ENCODE data around the gene CMPK1. TPM values are rescaled to one million over a fixed set of nuclear protein-coding genes. Genes with fewer than 3 reads are reported as not detected.
"Not testable (repeated sequence)": the region's sequence is repeated elsewhere in the genome, so short reads cannot be mapped to it uniquely, and the experiment has no call there.

The CMPK1 gene
- total RNA-seq, 1 experiment from 2014 or later = 77.4 TPM

- CTCF ChIA-PET = no interaction called here
- Histone ChIP-seq H3K4me1 (no peaks in the 10 kb centered on the region; the same call in 1 of the 2 replicates), H3K36me3 (ENCODE audit: control insufficient read depth, insufficient read depth, low read length) (no peaks in the 10 kb centered on the region), H3K27me3 (replicated peaks; ENCODE audit: control insufficient read depth, insufficient read depth, low read length) (no peaks in the 10 kb centered on the region), H3K4me3 (ENCODE audit: low read depth, low read length) (no peak overlapping the region), H3K9me3 (no peaks in the 10 kb centered on the region)
- Mint-ChIP-seq H3K4me3 (ENCODE audit: unreplicated experiment) (no peak overlapping the region), H3K4me1 (ENCODE audit: low read depth, unreplicated experiment) (peaks cover 7% of the 10 kb centered on the region), H3K36me3 (ENCODE audit: insufficient read depth, unreplicated experiment) (peaks cover 15% of the 10 kb centered on the region), H3K27me3 (ENCODE audit: insufficient read depth, unreplicated experiment) (no peaks in the 10 kb centered on the region), H3K9me3 (ENCODE audit: unreplicated experiment) (no peaks in the 10 kb centered on the region), H3K27ac (ENCODE audit: unreplicated experiment) (no peak overlapping the region)
- no peak for DNase-seq
- no peak for TF ChIP-seq CTCF (IDR thresholded peaks at IDR 0.05; ENCODE audit: insufficient read depth in 1 of 2, low read depth in 1 of 2, low read length in 1 of 2, severe bottlenecking in 1 of 2, unreplicated experiment in 1 of 2)
- intact Hi-C loops (cut with micrococcal nuclease; ENCODE audit: unreplicated experiment) = no loop called here
- BruUV-seq (replicated peaks) = no TSS peak
- POLR2A ChIA-PET = no interaction called here
These were observed 6.6 kb downstream of the CMPK1 start for GRCh38 chr1:47340227-47340626.

GRCh38 chr1:47346979-47347378 is 13.4 kb downstream of the CMPK1 start:
- intact Hi-C loops (cut with micrococcal nuclease; ENCODE audit: unreplicated experiment); H3K36me3 ChIP-seq (ENCODE audit: control insufficient read depth, insufficient read depth, low read length); DNase-seq; H3K27me3 ChIP-seq (replicated peaks; ENCODE audit: control insufficient read depth, insufficient read depth, low read length); H3K4me1 ChIP-seq; POLR2A ChIA-PET; H3K27me3 Mint-ChIP-seq (ENCODE audit: insufficient read depth, unreplicated experiment); BruUV-seq (replicated peaks); H3K4me1 Mint-ChIP-seq (ENCODE audit: low read depth, unreplicated experiment); H3K4me3 Mint-ChIP-seq (ENCODE audit: unreplicated experiment); H3K9me3 Mint-ChIP-seq (ENCODE audit: unreplicated experiment); H3K9me3 ChIP-seq; H3K4me3 ChIP-seq (ENCODE audit: low read depth, low read length); H3K27ac Mint-ChIP-seq (ENCODE audit: unreplicated experiment): not testable (repeated sequence)
- H3K36me3 Mint-ChIP-seq (ENCODE audit: insufficient read depth, unreplicated experiment) = peaks cover 37% of the 10 kb centered on the region
- CTCF ChIA-PET = interaction anchor here (1.0 kb wide), 1 partner anchor 13 kb away, joined by 3 read pairs; the partner anchor contains the start of gene CMPK1

GRCh38 chr1:47347735-47348134 is 14.1 kb downstream of the CMPK1 start:
- peaks cover 7% of the 10 kb centered on the region for H3K4me1 Mint-ChIP-seq (ENCODE audit: low read depth, unreplicated experiment)
- BruUV-seq (replicated peaks) = no TSS peak
- H3K4me3 Mint-ChIP-seq (ENCODE audit: unreplicated experiment) = no peak overlapping the region
- Histone ChIP-seq H3K4me3 (ENCODE audit: low read depth, low read length) (no peak overlapping the region), H3K9me3 (no peaks in the 10 kb centered on the region), H3K4me1 (no peaks in the 10 kb centered on the region), H3K36me3 (ENCODE audit: control insufficient read depth, insufficient read depth, low read length) (no peaks in the 10 kb centered on the region), H3K27me3 (replicated peaks; ENCODE audit: control insufficient read depth, insufficient read depth, low read length) (no peaks in the 10 kb centered on the region)
- CTCF ChIA-PET = interaction anchor here (1.0 kb wide), 1 partner anchor 14 kb away, joined by 3 read pairs; the partner anchor contains the start of gene CMPK1
- intact Hi-C loops (cut with micrococcal nuclease; ENCODE audit: unreplicated experiment) = no loop called here
- no peak for DNase-seq
- no peaks in the 10 kb centered on the region for H3K9me3 Mint-ChIP-seq (ENCODE audit: unreplicated experiment)
- peaks cover 37% of the 10 kb centered on the region for H3K36me3 Mint-ChIP-seq (ENCODE audit: insufficient read depth, unreplicated experiment)
- H3K27me3 Mint-ChIP-seq (ENCODE audit: insufficient read depth, unreplicated experiment) = no peaks in the 10 kb centered on the region
- no peak overlapping the region for H3K27ac Mint-ChIP-seq (ENCODE audit: unreplicated experiment)
- no peak for TF ChIP-seq CTCF (IDR thresholded peaks at IDR 0.05; ENCODE audit: insufficient read depth in 1 of 2, low read depth in 1 of 2, low read length in 1 of 2, severe bottlenecking in 1 of 2, unreplicated experiment in 1 of 2)
- POLR2A ChIA-PET = no interaction called here

GRCh38 chr1:47348246-47348645 is 14.7 kb downstream of the CMPK1 start:
- H3K4me1 ChIP-seq = no peaks in the 10 kb centered on the region
- Mint-ChIP-seq H3K27me3 (ENCODE audit: insufficient read depth, unreplicated experiment) (no peaks in the 10 kb centered on the region), H3K36me3 (ENCODE audit: insufficient read depth, unreplicated experiment) (peaks cover 36% of the 10 kb centered on the region), H3K27ac (ENCODE audit: unreplicated experiment) (no peak overlapping the region), H3K4me3 (ENCODE audit: unreplicated experiment) (no peak overlapping the region), H3K4me1 (ENCODE audit: low read depth, unreplicated experiment) (peaks cover 7% of the 10 kb centered on the region), H3K9me3 (ENCODE audit: unreplicated experiment) (no peaks in the 10 kb centered on the region)
- intact Hi-C loops (cut with micrococcal nuclease; ENCODE audit: unreplicated experiment) = no loop called here
- H3K4me3 ChIP-seq (ENCODE audit: low read depth, low read length) = no peak overlapping the region
- BruUV-seq (replicated peaks) = no TSS peak
- H3K27me3 ChIP-seq (replicated peaks; ENCODE audit: control insufficient read depth, insufficient read depth, low read length) = no peaks in the 10 kb centered on the region
- no peak for TF ChIP-seq CTCF (IDR thresholded peaks at IDR 0.05; ENCODE audit: insufficient read depth in 1 of 2, low read depth in 1 of 2, low read length in 1 of 2, severe bottlenecking in 1 of 2, unreplicated experiment in 1 of 2)
- ChIA-PET POLR2A (no interaction called here), CTCF (interaction anchor here (0.6 kb wide), 1 partner anchor 89 kb away, joined by 6 read pairs; the partner anchor contains the start of gene FOXD2)
- DNase-seq = no peak
- no peaks in the 10 kb centered on the region for H3K9me3 ChIP-seq
- H3K36me3 ChIP-seq (ENCODE audit: control insufficient read depth, insufficient read depth, low read length) = no peaks in the 10 kb centered on the region

Data from Caco-2 (cell line).